SK-N-SH treated with all-trans-retinoic acid at 6 μM for 48 hours (cell line): ENCODE results near the gene ISLR.

Experiments used
- ATAC-seq: fragments of 200-7000 bp; cut with Tn5 transposase; 3 replicates; pipeline ENCODE4 v1.9.1; 2020; ENCODE audit warnings: mild to moderate bottlenecking, moderate library complexity
- ARNTL ChIP-seq: fragments of 450-650 bp; formaldehyde crosslinking; IDR thresholded peaks from 2 replicates; pipeline ENCODE4 v1.5.0; 2020; ENCODE audit warnings: low read depth, mild to moderate bottlenecking, moderate library complexity, borderline replicate concordance
- BACH2 ChIP-seq: fragments of 250-450 bp; sonication (Bioruptor Pico); IDR thresholded peaks from 2 replicates; pipeline ENCODE4 v1.9.0; 2021; ENCODE audit warnings: mild to moderate bottlenecking, borderline replicate concordance
- CSDC2 ChIP-seq: fragments of 250-450 bp; sonication (Bioruptor Pico); IDR thresholded peaks from 2 replicates; pipeline ENCODE4 v1.5.0; 2020; ENCODE audit warnings: mild to moderate bottlenecking, moderate library complexity
- CSRNP3 ChIP-seq: fragments of 250-450 bp; sonication (Bioruptor Pico); IDR thresholded peaks from 2 replicates; pipeline ENCODE4 v1.5.1; 2021; ENCODE audit warnings: mild to moderate bottlenecking, moderate library complexity
- ESRRG ChIP-seq: fragments of 250-450 bp; sonication (Bioruptor Pico); IDR thresholded peaks from 2 replicates; pipeline ENCODE4 v1.6.1; 2021; ENCODE audit warnings: mild to moderate bottlenecking
- GLIS3 ChIP-seq: fragments of 250-450 bp; sonication (Bioruptor Pico); IDR thresholded peaks from 2 replicates; pipeline ENCODE4 v1.5.0; 2020; ENCODE audit warnings: mild to moderate bottlenecking, moderate library complexity
- ISL1 ChIP-seq: fragments of 250-450 bp; sonication (Bioruptor Pico); IDR thresholded peaks from 2 replicates; pipeline ENCODE4 v2.1.2; 2022; ENCODE audit warnings: mild to moderate bottlenecking, moderate library complexity
- OSR1 ChIP-seq: fragments of 250-450 bp; sonication (Bioruptor Pico); IDR thresholded peaks from 2 replicates; pipeline ENCODE4 v1.8.0; 2022; ENCODE audit warnings: moderate library complexity, mild to moderate bottlenecking, inconsistent platforms
- PATZ1 ChIP-seq: fragments of 250-450 bp; sonication (Bioruptor Pico); IDR thresholded peaks from 2 replicates; pipeline ENCODE4 v1.8.0; 2020; ENCODE audit warnings: mild to moderate bottlenecking, moderate library complexity, borderline replicate concordance
- PPARA ChIP-seq: fragments of 250-450 bp; sonication (Bioruptor Pico); IDR thresholded peaks from 2 replicates; pipeline ENCODE4 v1.5.0; 2020; ENCODE audit warnings: mild to moderate bottlenecking, borderline replicate concordance
- SNAI2 ChIP-seq: fragments of 250-450 bp; sonication (Bioruptor Pico); IDR thresholded peaks from 2 replicates; pipeline ENCODE4 v1.5.0; 2020; ENCODE audit warnings: mild to moderate bottlenecking, moderate library complexity
- TOX ChIP-seq: fragments of 250-450 bp; sonication (Bioruptor Pico); IDR thresholded peaks from 2 replicates; pipeline ENCODE4 v1.8.0; 2021; ENCODE audit warnings: mild to moderate bottlenecking, moderate library complexity, borderline replicate concordance
- ZC3H10 ChIP-seq: fragments of 250-450 bp; sonication (Bioruptor Pico); IDR thresholded peaks from 2 replicates; pipeline ENCODE4 v1.5.1; 2021; ENCODE audit warnings: mild to moderate bottlenecking, moderate library complexity
- ZFP3 ChIP-seq: fragments of 250-450 bp; sonication (Bioruptor Pico); IDR thresholded peaks from 2 replicates; pipeline ENCODE4 v1.5.0; 2020; ENCODE audit warnings: mild to moderate bottlenecking, moderate library complexity
- ZNF565 ChIP-seq: fragments of 450-650 bp; formaldehyde crosslinking; conservative IDR thresholded peaks from 2 replicates; pipeline ENCODE4 v1.5.0; 2020; ENCODE audit warnings: low read depth, mild to moderate bottlenecking, moderate library complexity
- ZNF70 ChIP-seq: fragments of 450-650 bp; formaldehyde crosslinking; IDR thresholded peaks from 2 replicates; pipeline ENCODE4 v1.5.0; 2020; ENCODE audit warnings: mild to moderate bottlenecking, moderate library complexity
- ZNF8 ChIP-seq: fragments of 450-650 bp; formaldehyde crosslinking; IDR thresholded peaks from 2 replicates; pipeline ENCODE4 v1.5.0; 2020; ENCODE audit warnings: mild to moderate bottlenecking, moderate library complexity
- TF ChIP-seq, protein P1 (sequence below): fragments of 250-450 bp; sonication (Bioruptor Pico); IDR thresholded peaks from 2 replicates; pipeline ENCODE4 v1.5.0; 2020; ENCODE audit warnings: mild to moderate bottlenecking, moderate library complexity
- TF ChIP-seq, protein P2 (sequence below): fragments of 250-450 bp; sonication (Bioruptor Pico); IDR thresholded peaks from 2 replicates; pipeline ENCODE4 v1.8.0; 2021; ENCODE audit warnings: low read depth, mild to moderate bottlenecking, moderate library complexity, borderline replicate concordance
- TF ChIP-seq, protein P3 (sequence below): fragments of 250-450 bp; sonication (Bioruptor Pico); IDR thresholded peaks from 2 replicates; pipeline ENCODE4 v1.5.1; 2020; ENCODE audit warnings: low read depth, mild to moderate bottlenecking, moderate library complexity

ISLR gene

GRCh38 chr15:74137537-74137894 lies 36.0 kb upstream of the ISLR start:
- ATAC-seq: no peak

GRCh38 chr15:74138642-74139041 lies 34.9 kb upstream of the ISLR start:
- no peak for ATAC-seq
- TF ChIP-seq ZFP3 (CRISPR knock-in tag) (no peak), TOX (no peak), ZNF8 (no peak), GLIS3 (CRISPR knock-in tag) (no peak), PPARA (CRISPR knock-in tag) (no peak), ISL1 (CRISPR knock-in tag) (no peak), ZNF565 (CRISPR knock-in tag) (no peak), PATZ1 (CRISPR knock-in tag) (no peak), CSDC2 (no peak), CSRNP3 (CRISPR knock-in tag) (no peak), OSR1 (no peak), ESRRG (CRISPR knock-in tag) (no peak), BACH2 (CRISPR knock-in tag) (no peak)
- TF ChIP-seq, protein P1, sequence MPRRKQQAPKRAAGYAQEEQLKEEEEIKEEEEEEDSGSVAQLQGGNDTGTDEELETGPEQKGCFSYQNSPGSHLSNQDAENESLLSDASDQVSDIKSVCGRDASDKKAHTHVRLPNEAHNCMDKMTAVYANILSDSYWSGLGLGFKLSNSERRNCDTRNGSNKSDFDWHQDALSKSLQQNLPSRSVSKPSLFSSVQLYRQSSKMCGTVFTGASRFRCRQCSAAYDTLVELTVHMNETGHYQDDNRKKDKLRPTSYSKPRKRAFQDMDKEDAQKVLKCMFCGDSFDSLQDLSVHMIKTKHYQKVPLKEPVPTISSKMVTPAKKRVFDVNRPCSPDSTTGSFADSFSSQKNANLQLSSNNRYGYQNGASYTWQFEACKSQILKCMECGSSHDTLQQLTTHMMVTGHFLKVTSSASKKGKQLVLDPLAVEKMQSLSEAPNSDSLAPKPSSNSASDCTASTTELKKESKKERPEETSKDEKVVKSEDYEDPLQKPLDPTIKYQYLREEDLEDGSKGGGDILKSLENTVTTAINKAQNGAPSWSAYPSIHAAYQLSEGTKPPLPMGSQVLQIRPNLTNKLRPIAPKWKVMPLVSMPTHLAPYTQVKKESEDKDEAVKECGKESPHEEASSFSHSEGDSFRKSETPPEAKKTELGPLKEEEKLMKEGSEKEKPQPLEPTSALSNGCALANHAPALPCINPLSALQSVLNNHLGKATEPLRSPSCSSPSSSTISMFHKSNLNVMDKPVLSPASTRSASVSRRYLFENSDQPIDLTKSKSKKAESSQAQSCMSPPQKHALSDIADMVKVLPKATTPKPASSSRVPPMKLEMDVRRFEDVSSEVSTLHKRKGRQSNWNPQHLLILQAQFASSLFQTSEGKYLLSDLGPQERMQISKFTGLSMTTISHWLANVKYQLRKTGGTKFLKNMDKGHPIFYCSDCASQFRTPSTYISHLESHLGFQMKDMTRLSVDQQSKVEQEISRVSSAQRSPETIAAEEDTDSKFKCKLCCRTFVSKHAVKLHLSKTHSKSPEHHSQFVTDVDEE: no peak
- TF ChIP-seq, protein P2, sequence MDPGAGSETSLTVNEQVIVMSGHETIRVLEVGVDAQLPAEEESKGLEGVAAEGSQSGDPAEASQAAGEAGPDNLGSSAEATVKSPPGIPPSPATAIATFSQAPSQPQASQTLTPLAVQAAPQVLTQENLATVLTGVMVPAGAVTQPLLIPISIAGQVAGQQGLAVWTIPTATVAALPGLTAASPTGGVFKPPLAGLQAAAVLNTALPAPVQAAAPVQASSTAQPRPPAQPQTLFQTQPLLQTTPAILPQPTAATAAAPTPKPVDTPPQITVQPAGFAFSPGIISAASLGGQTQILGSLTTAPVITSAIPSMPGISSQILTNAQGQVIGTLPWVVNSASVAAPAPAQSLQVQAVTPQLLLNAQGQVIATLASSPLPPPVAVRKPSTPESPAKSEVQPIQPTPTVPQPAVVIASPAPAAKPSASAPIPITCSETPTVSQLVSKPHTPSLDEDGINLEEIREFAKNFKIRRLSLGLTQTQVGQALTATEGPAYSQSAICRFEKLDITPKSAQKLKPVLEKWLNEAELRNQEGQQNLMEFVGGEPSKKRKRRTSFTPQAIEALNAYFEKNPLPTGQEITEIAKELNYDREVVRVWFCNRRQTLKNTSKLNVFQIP (CRISPR knock-in tag): no peak
- TF ChIP-seq, protein P3, sequence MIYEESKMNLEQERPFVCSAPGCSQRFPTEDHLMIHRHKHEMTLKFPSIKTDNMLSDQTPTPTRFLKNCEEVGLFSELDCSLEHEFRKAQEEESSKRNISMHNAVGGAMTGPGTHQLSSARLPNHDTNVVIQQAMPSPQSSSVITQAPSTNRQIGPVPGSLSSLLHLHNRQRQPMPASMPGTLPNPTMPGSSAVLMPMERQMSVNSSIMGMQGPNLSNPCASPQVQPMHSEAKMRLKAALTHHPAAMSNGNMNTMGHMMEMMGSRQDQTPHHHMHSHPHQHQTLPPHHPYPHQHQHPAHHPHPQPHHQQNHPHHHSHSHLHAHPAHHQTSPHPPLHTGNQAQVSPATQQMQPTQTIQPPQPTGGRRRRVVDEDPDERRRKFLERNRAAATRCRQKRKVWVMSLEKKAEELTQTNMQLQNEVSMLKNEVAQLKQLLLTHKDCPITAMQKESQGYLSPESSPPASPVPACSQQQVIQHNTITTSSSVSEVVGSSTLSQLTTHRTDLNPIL (CRISPR knock-in tag): no peak

More at GRCh38 chr15:74137537-74137894, 36.0 kb upstream of the ISLR start:
- TF ChIP-seq, protein P1: no peak
- no peak for TF ChIP-seq SNAI2 (CRISPR knock-in tag)
- TF ChIP-seq ZNF70: no peak
- TF ChIP-seq ZC3H10 (CRISPR knock-in tag): no peak
- no peak for TF ChIP-seq PATZ1 (CRISPR knock-in tag)
- no peak for TF ChIP-seq BACH2 (CRISPR knock-in tag)
- TF ChIP-seq OSR1: no peak
- TF ChIP-seq, protein P3 (CRISPR knock-in tag): no peak
- no peak for TF ChIP-seq ESRRG (CRISPR knock-in tag)
- no peak for TF ChIP-seq ZNF8
- TF ChIP-seq CSDC2: no peak
- TF ChIP-seq ARNTL (CRISPR knock-in tag): no peak
- TF ChIP-seq, all 23 proteins: peak for 0
